K562 (cell line): ENCODE measurements around the gene TNN. TPM values are rescaled to one million over a fixed set of nuclear protein-coding genes. Genes with fewer than 3 reads are reported as not detected.
A peak's percentile ranks its signal among the peaks of the same experiment; 100 is the strongest.

Experiments used
- BDP1 ChIP-seq: IDR thresholded peaks from 3 replicates; pipeline ENCODE4 v1.6.1; 2011; ENCODE audit not compliant: insufficient read length, insufficient read depth
- CCNT2 ChIP-seq: IDR thresholded peaks from 2 replicates; pipeline ENCODE4 v1.6.1; 2011; ENCODE audit warnings: borderline replicate concordance, low read depth, mild to moderate bottlenecking, moderate library complexity, mixed read lengths, low read length; ENCODE audit not compliant: insufficient read length; ENCODE audit errors: extremely low read depth
- E4F1 ChIP-seq: fragments of 250-450 bp; sonication (Bioruptor Pico); IDR thresholded peaks from 2 replicates; pipeline ENCODE4 v1.5.0; 2021; ENCODE audit warnings: mild to moderate bottlenecking, borderline replicate concordance
- SFPQ ChIP-seq: fragments of 200-400 bp; formaldehyde crosslinking; IDR thresholded peaks from 2 replicates; pipeline ENCODE4 v1.6.1; 2017; ENCODE audit warnings: mild to moderate bottlenecking, low read depth, low read length, moderate library complexity
- SLC30A9 ChIP-seq: fragments of 250-450 bp; sonication (Bioruptor Pico); IDR thresholded peaks from 2 replicates; pipeline ENCODE4 v1.8.0; 2022; ENCODE audit warnings: mild to moderate bottlenecking, moderate library complexity
- THAP12 ChIP-seq: fragments of 250-450 bp; sonication (Bioruptor Pico); IDR thresholded peaks from 2 replicates; pipeline ENCODE4 v1.9.0; 2021; ENCODE audit warnings: mild to moderate bottlenecking, inconsistent platforms
- YY1 ChIP-seq, 3 experiments: IDR thresholded peaks; 2 replicates each; pipeline ENCODE4 v1.6.1; 2011; ENCODE audit warnings: low read length in 2 of 3, mild to moderate bottlenecking in 2 of 3, moderate library complexity in 2 of 3, borderline replicate concordance in 1 of 3, control low read depth in 1 of 3, low read depth in 1 of 3; ENCODE audit not compliant: insufficient read depth in 3 of 3, insufficient replicate concordance in 2 of 3, control insufficient read depth in 1 of 3, insufficient read length in 1 of 3; ENCODE audit errors: extremely low read depth in 1 of 3
- ZNF407 ChIP-seq: fragments of 450-650 bp; IDR thresholded peaks from 2 replicates; pipeline ENCODE4 v1.6.1; 2016; ENCODE audit warnings: low read depth
- polyA plus RNA-seq, 8 experiments: library from polyadenylated mRNA; depleted of rRNA in 4 of 8; stranded (reverse) in 5 of 8; unstranded in 3 of 8; fragments of >200 nt; fragmentation: Nextera tagmentation in 2 of 8; fragmentation: Illumina TruSeq in 1 of 8; extraction: Ambion mirVana in 2 of 8; extraction: Trizol in 1 of 8; gene quantifications; 2 replicates each; pipeline versions ENCODE4 v1.2.1 to v1.2.3, GENCODE V29; 2011 to 2014; ENCODE audit warnings: inconsistent platforms in 1 of 8, missing spikeins in 1 of 8
- total RNA-seq, 7 experiments: library from RNA; depleted of rRNA in 6 of 7; stranded (reverse); fragments of >200 nt in 6 of 7; fragmentation: Illumina TruSeq in 2 of 7; extraction: Trizol in 2 of 7; gene quantifications; 2 replicates each; pipeline versions ENCODE4 v1.2.1 to v1.2.3, GENCODE V29; 2011 to 2021; ENCODE audit warnings: low replicate concordance in 1 of 7

TNN gene
- total and polyA plus RNA-seq, 9 of the 15 experiments (the other 6 are each of a cell fraction or from before 2014, with no cell fraction given), result 0.01 to 0.09 (median 0.07) TPM; not detected in 4

- TF ChIP-seq ZNF407 (no peak), THAP12 (CRISPR knock-in tag) (no peak), YY1 (IDR thresholded peaks at IDR 0.05; ENCODE audit: borderline replicate concordance in 1 of 3, control insufficient read depth in 1 of 3, extremely low read depth in 1 of 3, insufficient read depth in 3 of 3, insufficient read length in 1 of 3, insufficient replicate concordance in 2 of 3, low read depth in 1 of 3, low read length in 2 of 3) (peak in 2 of 3 experiments; percentile 17 to 67), SLC30A9 (no peak), E4F1 (CRISPR knock-in tag) (no peak), BDP1 (no peak), SFPQ (no peak), CCNT2 (peak; percentile 69)
Measured at GRCh38 chr1:175192630-175193526, 125.2 kb downstream of the TNN start, which contains the start of gene KIAA0040 (continued).
